Measurements from ENCODE around the gene NCOA3.

GRCh38 chr20:47583551-47583950 is 81.9 kb downstream of the NCOA3 start:
- TF ChIP-seq POLR2A (IDR thresholded peaks at IDR 0.05) (no peak), CTCF (IDR thresholded peaks at IDR 0.05) (no peak), POLR2AphosphoS5 (IDR thresholded peaks at IDR 0.05) (no peak), EP300 (IDR thresholded peaks at IDR 0.05) (no peak)
